HG02852 (cell line): Measurements from ENCODE around the gene ENOSF1.
"Not testable (repeated sequence)": the region's sequence is repeated elsewhere in the genome, so short reads cannot be mapped to it uniquely, and the experiment has no call there.

ENCODE experiments used
- ATAC-seq: cut with Tn5 transposase; IDR thresholded peaks from one replicate; pipeline ENCODE4 v1.9.1; 2021; ENCODE audit warnings: mild to moderate bottlenecking, moderate library complexity; ENCODE audit not compliant: unreplicated experiment

Gene ENOSF1, protein sequence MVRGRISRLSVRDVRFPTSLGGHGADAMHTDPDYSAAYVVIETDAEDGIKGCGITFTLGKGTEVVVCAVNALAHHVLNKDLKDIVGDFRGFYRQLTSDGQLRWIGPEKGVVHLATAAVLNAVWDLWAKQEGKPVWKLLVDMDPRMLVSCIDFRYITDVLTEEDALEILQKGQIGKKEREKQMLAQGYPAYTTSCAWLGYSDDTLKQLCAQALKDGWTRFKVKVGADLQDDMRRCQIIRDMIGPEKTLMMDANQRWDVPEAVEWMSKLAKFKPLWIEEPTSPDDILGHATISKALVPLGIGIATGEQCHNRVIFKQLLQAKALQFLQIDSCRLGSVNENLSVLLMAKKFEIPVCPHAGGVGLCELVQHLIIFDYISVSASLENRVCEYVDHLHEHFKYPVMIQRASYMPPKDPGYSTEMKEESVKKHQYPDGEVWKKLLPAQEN

GRCh38 chr18:712401-713134 is at the start of gene ENOSF1:
Gene ENOSF1, minus strand, starts transcription at chr18:712630. Its CDS starts 43 bp downstream, at chr18:712587.
- ATAC-seq = peak; percentile 82

DNA sequence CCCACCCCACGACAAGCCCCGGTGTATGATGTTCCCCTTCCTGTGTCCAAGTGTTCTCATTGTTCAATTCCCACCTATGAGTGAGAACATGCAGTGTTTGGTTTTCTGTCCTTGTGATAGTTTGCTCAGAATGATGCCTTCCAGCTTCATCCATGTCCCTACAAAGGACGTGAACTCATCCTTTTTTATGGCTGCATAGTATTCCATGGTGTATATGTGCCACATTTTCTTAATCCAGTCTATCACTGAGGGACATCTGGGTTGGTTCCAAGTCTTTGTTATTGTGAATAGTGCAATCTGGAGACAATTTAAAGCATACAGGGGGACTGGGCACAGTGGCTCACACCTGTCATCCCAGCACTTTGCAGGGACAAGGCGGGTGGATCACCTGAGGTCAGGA is 47.4 kb upstream of the ENOSF1 start:
- ATAC-seq = not testable (repeated sequence)

GRCh38 chr18:755506-755905 is 43.1 kb upstream of the ENOSF1 start:
- ATAC-seq = no peak

DNA sequence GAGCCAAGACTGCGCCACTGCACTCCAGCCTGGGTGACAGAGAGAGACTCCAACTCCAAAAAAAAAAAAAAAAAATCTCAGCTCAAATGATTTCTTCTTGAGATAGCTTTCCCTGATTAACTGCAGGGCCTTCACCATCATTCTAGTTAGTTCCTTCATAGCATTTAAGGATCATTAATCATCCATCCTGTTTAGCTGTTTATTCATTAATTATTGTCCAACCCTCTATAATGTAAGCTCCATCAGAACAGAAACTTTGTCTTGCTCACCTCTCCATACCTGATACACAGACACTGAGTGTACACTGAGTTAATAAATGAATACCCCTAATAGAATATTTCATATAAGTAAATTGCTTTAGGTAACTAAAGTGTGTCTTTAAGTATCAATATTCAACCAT is 42.2 kb upstream of the ENOSF1 start:
- no peak for ATAC-seq

DNA sequence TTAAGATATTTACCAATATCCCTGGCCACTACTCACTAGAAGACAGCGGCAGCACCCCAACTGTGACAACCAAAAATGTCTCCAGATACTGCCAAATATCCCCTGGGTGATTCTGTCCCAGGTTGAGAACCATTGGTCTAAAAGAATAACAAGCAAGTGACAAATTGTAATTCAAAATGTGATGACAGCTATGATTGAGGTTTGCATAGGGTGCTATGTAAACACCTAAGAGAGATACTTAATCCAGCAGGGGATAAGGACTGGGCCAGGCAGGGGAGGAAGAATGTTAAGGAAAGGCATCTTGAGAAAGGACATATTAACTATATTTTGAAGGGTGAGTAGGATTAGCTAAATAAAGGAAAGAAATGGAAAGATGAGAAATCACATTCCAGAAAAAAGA is 38.0 kb upstream of the ENOSF1 start:
- ATAC-seq = no peak

DNA sequence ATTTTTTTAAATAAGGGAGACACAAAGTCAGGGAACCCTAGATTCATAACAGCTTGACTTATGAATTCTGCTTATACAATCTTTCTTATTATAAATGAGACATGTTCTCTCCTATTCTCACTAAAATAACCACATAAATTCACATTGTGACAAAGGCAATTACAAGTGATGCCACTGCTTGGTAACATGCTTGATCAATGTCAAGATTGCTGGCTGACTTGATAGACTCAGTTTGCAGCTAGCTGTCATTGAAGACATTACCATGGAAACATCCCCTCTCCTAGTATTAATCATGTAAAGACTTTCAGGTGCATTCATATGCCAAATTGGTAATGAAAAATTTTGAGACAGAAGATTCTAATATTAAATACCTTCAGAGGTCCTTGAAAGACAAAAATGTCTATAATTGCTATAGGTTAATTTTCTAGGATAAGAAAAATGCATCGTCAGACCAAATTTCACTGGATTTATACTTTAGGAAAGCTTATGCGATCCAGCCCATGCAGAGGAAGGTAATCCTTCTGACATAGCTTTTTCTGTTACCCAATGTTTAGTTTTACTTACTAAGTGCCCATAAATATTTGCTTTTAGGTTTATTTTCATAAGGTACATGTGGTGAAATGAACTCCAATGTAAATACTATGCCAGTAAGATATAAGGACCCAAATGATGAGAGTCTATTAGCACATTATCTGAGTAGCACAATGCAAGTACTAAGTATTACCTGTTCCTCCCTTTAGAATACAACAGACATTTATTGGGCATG is 32.6 kb upstream of the ENOSF1 start:
- ATAC-seq = no peak

GRCh38 chr18:741931-742512 is 29.6 kb upstream of the ENOSF1 start:
- peak; percentile 85 for ATAC-seq

GRCh38 chr18:732371-732770 is 19.9 kb upstream of the ENOSF1 start:
- no peak for ATAC-seq

DNA sequence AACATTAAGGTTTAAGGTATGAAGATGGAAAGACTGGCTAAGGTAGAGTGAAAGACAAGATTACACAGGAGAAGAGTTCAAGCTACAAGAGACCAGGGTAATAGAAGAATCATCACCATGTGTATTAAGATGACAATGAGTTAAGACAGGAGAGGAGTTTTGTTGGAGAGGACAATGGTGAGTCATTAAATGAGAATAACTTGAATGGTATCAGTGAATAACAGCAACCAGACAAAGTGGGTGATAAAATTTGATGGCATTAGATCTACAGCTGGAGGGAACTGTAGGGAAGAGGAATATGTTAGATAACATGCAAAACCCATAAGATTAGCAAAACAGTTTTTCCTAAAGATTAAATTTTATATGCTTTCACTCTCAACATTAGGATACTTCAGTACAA is 18.8 kb upstream of the ENOSF1 start:
- no peak for ATAC-seq

GRCh38 chr18:730692-731091 is 18.3 kb upstream of the ENOSF1 start:
- no peak for ATAC-seq

GRCh38 chr18:730120-730519 is 17.7 kb upstream of the ENOSF1 start:
- ATAC-seq = not testable (repeated sequence)

GRCh38 chr18:725646-726045 is 13.2 kb upstream of the ENOSF1 start:
- ATAC-seq = no peak

DNA sequence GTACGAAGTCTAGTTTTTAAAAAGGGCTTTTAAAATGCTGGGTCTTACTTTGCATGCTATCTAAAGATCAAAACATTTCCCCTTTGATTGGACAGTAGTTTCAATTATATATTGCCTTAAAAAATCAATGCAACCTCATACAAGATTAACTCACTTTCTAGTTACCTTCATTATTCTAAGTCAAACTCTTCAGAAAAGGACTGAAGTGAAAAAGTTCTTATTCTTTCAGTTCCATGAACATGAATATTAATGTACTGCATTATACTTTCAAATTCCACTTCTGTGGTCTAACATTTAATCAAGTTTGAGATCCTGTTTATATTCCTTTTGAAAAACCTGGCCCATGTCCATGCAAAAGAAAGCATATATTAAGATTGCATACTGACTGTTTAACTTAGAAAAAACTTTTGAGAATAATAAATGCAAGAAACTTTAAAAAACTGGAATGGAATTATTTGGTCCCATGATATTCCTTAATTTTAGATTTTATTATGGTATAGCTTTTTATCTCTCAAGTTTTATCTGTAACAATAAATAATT is 11.2 kb upstream of the ENOSF1 start:
- ATAC-seq = no peak

- ATAC-seq = no peak
Observed at GRCh38 chr18:717003-717402, 4.6 kb upstream of the ENOSF1 start.

DNA sequence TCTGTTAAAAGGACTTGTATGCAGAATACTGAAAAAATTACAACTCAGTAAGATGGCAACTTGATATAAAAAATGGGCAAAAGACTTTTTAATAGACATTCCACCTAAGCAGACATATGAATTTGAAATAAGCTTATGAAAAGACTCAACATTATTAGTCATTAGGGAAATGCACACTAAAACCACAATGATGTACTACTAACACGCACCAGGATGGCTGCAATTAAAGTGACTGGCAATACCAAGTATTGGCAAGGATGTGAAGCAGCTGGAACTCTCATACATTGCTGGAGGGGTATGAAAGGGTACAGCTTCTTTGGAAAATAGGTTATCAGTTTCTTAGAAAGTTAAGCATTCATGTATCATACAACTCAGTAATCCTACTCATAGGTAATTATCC is 3.2 kb upstream of the ENOSF1 start:
- no peak for ATAC-seq

DNA sequence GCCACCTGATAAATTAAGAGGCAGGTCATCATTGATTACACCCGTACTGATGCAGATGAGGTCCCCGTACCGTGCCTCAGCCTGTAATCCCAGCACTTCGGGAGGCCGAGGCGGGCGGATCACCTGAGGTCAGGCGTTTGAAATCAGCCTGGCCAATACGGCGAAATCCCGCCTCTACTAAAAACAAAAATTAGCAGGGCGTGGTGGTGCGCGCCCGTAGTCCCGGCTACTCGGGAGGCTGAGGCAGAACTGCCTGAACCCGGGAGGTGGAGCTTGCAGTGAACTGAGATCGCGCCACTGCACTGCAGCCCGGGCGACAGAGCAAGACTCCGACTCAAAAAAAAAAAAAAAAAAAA is 683 bp upstream of the ENOSF1 start:
- ATAC-seq = no peak

- peak; percentile 74 for ATAC-seq
Observed at GRCh38 chr18:711657-712400, 601 bp downstream of the ENOSF1 start.

DNA sequence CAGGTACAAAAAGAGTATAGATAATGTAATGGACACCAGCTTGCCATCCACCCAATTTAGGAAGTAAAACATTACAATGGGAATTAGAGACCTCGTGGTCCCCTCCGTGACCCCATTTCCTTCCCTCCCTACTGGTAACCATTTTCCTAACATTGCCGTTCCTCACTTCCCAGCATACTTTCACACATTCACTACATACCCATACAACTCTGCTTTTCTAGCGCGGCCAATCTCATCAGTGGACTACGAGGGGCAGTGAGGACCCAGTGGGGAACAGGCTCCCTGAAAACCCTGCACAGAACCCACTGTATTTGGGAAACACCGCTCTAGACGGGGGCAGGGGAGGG is 1.1 kb downstream of the ENOSF1 start:
- ATAC-seq = peak; percentile 5

- ATAC-seq = no peak
Observed at GRCh38 chr18:710418-711300, 1.8 kb downstream of the ENOSF1 start.
